Measurements from ENCODE around the gene NCOA3.

The NCOA3 gene

DNA sequence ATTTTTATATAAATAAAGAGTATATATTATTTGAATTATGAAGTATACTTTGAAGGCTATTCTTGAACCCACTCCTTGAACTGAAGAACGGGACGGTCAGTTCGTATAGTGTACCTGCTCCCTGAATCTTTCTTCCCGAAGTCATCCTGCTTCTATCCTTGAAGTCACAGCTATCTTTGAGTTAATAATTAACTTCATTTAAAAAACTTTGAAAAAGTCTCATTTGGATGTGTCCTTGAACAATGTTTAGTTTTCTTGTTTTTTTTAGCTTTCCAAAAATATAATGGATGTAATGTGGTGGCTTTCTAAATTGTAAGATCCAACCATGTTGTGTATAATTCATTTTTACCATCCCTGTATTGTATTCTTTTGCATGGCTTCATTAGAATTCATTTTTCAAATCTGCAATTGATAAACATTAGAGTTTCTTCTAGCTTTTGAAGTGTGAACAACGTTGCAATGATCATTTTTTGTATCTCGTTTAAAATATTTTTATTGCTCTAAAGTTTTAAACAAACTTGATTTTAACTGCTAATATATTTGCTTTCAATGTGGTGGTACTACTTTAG is 94.4 kb downstream of the NCOA3 start:
- TF ChIP-seq JUND (IDR thresholded peaks at IDR 0.05; ENCODE audit: low read depth) = no peak
- DNase-seq (ENCODE audit: low read depth in 1 of 2, low spot score in 1 of 2) = no peak
- in situ Hi-C loops (cut with HindIII; ENCODE audit: low pct_unique_long_range_greater_than_20kb, low sequenced_read_pairs) = no loop called here

DNA sequence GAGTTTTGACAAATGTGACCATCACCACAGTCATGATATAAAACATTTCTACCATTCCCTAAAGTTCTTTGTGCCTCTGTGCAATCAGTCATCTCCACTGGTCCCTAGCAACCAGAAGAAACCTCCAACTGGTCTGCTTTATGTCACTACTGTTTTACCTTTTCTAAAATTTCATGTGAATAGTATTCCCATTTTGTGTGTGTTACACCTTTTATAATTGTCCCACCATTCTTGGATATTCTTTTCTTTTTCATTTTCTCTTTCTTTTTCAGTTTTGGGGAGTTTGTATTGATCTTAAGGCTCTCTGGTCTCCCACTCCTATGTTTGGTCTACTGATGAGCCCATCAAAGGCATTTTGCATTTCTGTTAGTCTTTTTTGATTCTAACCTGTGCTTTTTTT is 95.4 kb downstream of the NCOA3 start:
- TF ChIP-seq JUND (IDR thresholded peaks at IDR 0.05; ENCODE audit: low read depth) = no peak
- no peak for DNase-seq (ENCODE audit: low read depth in 1 of 2, low spot score in 1 of 2)
- in situ Hi-C loops (cut with HindIII; ENCODE audit: low pct_unique_long_range_greater_than_20kb, low sequenced_read_pairs) = no loop called here

DNA sequence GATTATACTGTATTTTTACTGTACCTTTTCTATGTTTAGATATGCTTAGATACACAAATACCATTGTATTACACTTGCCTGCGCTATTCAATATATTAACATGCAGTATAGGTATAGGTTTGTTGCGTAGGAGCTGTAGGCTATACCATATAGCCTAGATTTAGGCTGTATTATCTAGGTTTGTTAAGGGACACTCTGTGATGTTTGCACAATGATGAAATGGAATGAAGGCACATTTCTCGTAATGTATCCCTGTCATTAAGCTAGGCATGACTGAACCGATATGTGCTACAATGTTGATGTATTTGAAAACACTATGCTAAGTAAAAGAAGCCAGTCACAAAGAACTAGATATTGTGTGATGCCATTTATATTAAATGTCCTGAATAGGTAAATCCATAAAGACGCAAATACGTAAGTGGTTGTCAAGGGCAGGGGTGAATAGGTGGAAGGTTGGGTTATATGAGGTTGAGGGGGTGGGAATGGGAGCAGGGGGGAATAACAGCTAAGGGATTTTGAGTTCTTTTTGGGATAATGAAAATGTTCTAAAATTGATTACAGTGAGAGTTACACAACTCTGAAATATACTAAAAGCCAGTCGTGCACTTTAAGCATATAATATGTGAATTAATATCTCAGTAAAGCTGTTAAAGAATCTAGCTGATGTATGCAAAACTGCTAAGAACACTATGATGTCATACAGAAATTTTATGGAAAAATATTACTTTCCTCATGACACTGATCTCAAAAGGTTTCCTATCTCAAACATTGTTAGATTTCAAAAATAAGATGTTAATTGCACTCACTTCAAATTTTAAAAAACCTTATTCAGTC is 97.4 kb downstream of the NCOA3 start:
- in situ Hi-C loops (cut with HindIII; ENCODE audit: low pct_unique_long_range_greater_than_20kb, low sequenced_read_pairs) = no loop called here
- no peak for TF ChIP-seq JUND (IDR thresholded peaks at IDR 0.05; ENCODE audit: low read depth)
- DNase-seq (ENCODE audit: low read depth in 1 of 2, low spot score in 1 of 2) = no peak

DNA sequence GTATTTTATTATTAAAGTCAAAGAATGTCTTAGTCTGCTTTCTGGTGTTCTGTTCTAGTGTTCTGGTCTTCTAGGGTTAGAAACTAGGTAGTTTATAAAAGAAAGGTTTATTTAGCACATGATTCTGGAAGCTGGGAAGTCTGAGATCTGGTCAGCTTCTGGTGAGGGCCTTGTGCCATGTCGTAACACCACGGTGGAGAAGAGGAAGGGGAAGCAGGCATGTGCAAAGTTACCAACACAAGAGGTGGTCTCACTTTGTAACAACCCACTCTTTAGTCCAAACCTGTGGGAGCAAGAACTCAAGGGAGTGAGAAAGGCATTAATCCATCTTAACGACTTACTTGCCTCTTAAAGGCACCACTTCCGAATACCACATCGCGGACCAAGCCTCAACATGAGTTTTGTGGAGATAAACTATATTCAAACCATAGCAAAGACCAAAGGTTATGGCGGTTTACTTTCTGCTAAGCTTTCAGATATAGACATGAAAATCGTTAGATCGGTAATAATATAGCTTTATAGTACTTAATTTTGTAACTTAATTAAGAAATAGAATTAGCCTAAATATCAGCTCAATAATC is 99.4 kb downstream of the NCOA3 start:
- no peak for DNase-seq (ENCODE audit: low read depth in 1 of 2, low spot score in 1 of 2)
- no peak for TF ChIP-seq JUND (IDR thresholded peaks at IDR 0.05; ENCODE audit: low read depth)
- in situ Hi-C loops (cut with HindIII; ENCODE audit: low pct_unique_long_range_greater_than_20kb, low sequenced_read_pairs) = no loop called here

DNA sequence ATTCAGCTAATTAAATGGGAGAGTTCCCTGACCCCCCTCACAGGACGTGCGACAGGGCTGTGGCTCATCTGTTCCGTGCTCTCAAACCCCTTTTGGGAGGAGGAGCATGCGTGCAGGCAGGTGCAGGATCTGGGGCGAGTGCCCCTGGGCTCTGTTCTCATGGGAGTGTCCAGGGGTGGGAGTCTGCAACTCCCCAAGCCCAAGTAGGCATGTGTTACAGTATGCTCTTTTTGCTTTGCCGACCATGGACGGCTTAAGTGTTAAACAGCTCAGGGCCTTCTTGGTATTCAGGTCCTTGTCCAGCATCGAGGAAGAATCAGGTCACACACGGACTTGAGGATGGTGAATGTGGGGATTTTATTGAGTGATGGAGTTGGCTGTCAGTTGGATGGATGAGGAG is 101.6 kb downstream of the NCOA3 start:
- TF ChIP-seq JUND (IDR thresholded peaks at IDR 0.05; ENCODE audit: low read depth) = no peak
- no peak for DNase-seq (ENCODE audit: low read depth in 1 of 2, low spot score in 1 of 2)
- in situ Hi-C loops (cut with HindIII; ENCODE audit: low pct_unique_long_range_greater_than_20kb, low sequenced_read_pairs) = no loop called here

DNA sequence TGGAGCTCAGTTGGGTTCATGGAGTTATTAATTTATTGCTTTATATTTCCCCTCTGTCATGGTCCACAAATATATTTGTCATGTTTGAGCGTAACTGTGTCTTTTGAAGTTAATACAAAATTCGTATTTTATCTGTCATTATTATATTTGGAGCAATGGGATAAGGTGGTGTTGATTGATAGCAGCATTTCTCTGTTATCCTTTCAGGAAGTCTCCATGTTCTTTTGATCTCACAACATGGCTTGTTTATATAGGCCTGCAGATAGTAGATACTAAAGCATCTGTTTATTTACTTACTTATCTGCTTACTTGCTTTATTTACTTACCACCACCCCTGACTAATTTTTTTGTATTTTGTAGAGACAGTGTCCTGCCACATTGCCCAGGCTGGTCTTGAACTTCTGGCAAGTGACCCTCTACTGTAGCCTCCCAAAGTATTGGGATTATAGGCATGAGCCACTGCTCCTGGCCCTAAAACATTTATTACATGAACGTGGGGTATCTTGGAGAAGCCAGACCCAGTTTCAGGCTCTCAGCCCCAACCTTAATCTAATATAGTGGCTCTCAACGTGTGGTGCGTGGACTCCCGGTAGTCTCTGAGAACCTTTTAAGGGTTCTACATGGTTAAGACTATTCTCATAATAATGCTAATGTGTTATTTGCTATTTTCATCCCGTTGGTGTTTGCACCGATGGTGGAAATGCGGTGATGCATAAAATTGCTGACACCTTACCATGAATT is 104.2 kb downstream of the NCOA3 start:
- in situ Hi-C loops (cut with HindIII; ENCODE audit: low pct_unique_long_range_greater_than_20kb, low sequenced_read_pairs) = no loop called here
- DNase-seq (ENCODE audit: low read depth in 1 of 2, low spot score in 1 of 2) = no peak
- TF ChIP-seq JUND (IDR thresholded peaks at IDR 0.05; ENCODE audit: low read depth) = no peak

DNA sequence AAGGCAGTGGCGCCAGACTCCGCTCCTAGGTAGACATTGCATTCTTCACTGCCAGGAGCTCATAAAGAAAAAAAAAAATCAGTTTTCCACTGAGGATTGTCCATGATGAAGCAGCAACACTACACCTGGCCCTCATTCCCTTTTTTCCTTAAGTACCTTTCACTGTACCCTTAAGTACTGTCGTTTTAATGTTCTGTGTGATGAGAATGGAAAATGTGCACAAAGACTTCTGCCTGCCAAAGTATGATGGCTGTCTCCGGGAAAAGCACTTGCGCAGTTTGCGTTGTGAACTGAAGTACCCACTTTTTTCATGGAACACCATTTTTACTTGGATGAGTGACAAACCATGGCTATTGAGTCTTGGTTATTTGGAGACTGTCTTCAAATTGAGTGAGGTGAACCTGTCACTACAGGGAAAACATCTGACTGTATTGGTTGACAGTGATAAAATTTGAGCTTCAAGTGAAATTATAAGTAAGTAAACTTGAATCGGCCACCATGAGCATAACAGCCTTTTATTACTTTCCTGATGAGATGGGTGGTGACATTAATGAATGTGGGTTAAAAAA is 104.8 kb downstream of the NCOA3 start:
- no peak for DNase-seq (ENCODE audit: low read depth in 1 of 2, low spot score in 1 of 2)
- TF ChIP-seq JUND (IDR thresholded peaks at IDR 0.05; ENCODE audit: low read depth) = no peak
- in situ Hi-C loops (cut with HindIII; ENCODE audit: low pct_unique_long_range_greater_than_20kb, low sequenced_read_pairs) = no loop called here

DNA sequence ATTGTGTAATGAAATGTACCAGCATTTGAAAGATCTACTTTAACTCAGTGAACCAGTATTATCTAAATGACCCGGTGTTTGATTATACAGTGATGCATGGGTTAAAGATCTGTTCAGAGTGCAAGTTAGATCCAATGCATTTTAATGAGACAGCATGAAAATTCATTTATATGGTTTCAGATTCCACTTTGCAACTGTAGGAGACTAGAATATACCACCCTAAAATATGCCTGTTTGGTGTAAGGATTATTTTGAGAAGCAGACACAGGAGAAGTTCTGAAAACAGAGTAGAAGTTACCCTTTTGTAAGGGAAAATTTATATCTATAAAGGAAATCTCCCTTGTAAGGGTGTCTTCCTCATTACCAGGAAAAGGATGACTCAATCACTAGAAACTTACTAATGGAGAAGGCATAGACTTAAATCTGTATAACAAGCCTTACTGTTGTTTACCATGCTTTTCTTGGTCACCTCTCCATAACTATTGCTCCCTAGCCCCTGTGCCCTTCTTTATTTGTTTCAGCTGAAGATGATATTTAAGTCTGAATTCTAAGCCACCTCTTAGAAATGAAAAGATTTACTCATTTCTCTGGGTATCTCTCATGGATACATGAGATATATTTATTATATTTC is 105.4 kb downstream of the NCOA3 start:
- TF ChIP-seq JUND (IDR thresholded peaks at IDR 0.05; ENCODE audit: low read depth) = no peak
- in situ Hi-C loops (cut with HindIII; ENCODE audit: low pct_unique_long_range_greater_than_20kb, low sequenced_read_pairs) = no loop called here
- DNase-seq (ENCODE audit: low read depth in 1 of 2, low spot score in 1 of 2) = no peak

DNA sequence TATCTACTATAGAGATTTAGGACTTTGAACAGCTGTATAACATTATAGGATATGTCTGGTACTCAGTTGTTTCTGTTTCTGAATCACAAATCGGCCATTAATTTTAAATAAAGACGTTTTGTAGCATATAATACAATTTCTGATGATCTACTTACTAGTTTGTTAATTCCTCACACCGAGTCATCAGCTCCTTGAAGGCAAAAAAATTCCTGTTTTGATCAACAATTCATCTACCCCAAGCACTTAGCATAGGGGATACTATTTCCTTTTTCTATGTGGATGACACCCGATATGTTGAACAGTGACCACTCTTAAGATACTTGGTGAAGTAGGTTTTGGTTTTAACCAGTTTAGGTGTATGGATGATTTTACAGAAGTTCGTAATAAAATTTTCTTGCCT is 107.3 kb downstream of the NCOA3 start:
- in situ Hi-C loops (cut with HindIII; ENCODE audit: low pct_unique_long_range_greater_than_20kb, low sequenced_read_pairs) = no loop called here
- no peak for TF ChIP-seq JUND (IDR thresholded peaks at IDR 0.05; ENCODE audit: low read depth)
- no peak for DNase-seq (ENCODE audit: low read depth in 1 of 2, low spot score in 1 of 2)

DNA sequence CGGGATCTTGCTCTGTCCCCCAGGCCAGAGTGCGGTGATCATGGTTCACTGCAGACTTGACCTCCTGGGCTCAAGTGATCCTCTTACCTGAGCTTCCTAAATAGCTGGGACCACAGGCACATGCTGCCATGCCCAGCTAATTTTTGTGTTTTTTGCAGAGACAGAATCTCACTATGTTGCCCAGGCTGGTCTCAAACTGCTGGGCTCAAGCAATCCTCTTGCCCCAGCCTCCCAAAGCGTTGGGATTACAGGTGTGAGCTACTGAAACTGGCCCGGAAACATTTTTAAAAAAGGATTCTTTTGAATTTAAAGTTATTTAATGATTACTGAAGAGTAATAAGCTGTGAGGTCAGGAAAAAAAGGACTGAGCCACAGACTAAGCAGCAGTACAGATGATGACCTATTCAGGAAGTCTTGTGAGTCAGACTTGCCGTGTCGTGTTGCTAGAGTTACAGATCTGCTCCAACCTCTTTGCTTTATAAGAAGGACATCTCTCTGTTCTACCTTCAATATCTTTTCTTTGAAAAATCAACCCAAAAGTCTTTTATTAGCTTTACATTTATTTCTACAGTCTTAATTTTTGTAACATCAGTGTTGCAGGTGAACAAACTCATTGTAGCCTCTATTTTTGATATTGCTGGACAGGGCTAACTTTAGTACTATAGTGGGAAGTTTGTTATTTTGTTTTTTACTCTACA is 108.7 kb downstream of the NCOA3 start:
- TF ChIP-seq JUND (IDR thresholded peaks at IDR 0.05; ENCODE audit: low read depth) = no peak
- in situ Hi-C loops (cut with HindIII; ENCODE audit: low pct_unique_long_range_greater_than_20kb, low sequenced_read_pairs) = no loop called here
- DNase-seq (ENCODE audit: low read depth in 1 of 2, low spot score in 1 of 2) = peak in 1 of 2 experiments; percentile 21

DNA sequence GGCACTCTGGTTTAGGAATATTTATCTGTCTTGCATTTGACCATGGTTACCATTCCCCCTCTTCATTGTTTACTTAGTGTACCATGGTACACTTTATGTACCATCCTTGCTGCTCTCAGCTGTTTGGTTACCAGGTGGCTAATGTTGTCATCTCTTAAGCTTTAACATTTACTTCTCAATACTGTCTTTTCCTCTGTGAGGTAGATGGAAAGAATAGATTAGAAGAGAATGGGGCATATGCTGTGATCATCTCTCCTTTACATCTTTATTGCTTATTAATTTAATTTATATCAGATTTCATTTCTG is 109.2 kb downstream of the NCOA3 start:
- no peak for TF ChIP-seq JUND (IDR thresholded peaks at IDR 0.05; ENCODE audit: low read depth)
- in situ Hi-C loops (cut with HindIII; ENCODE audit: low pct_unique_long_range_greater_than_20kb, low sequenced_read_pairs) = no loop called here
- DNase-seq (ENCODE audit: low read depth in 1 of 2, low spot score in 1 of 2) = no peak

DNA sequence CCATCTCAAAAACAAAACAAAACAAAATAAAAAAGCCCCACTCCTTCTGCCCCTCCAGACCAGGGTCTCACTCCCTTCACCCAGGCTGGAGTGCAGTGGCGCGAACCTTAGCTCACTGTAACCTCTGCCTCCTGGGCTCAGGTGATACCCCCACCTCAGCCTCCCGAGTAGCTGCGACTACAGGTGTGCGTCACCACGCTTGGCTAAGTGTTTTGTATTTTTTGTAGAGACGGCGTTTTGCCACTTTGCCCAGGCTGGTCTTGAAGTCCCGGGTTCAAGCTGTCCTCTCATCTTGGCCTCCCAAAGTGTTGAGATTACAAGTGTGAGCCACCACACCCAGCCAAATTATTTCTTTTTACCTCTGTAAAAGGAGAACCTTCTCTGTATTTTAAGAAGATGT is 110.1 kb downstream of the NCOA3 start:
- in situ Hi-C loops (cut with HindIII; ENCODE audit: low pct_unique_long_range_greater_than_20kb, low sequenced_read_pairs) = no loop called here
- TF ChIP-seq JUND (IDR thresholded peaks at IDR 0.05; ENCODE audit: low read depth) = no peak

More for the DNA sequence above, 110.1 kb downstream of the NCOA3 start:
- DNase-seq (ENCODE audit: low read depth in 1 of 2, low spot score in 1 of 2) = no peak
